Upper lobe of left lung (tissue), 4 donors: ENCODE data around the gene GLIS1.

Experiments used
- EP300 ChIP-seq, 4 donors: sonication (generic); formaldehyde crosslinking; IDR thresholded peaks; one replicate each; pipeline ENCODE4 v1.5.1; 2017; ENCODE audit warnings: antibody characterized with exemption in 4 of 4, control low read depth in 2 of 4
- POLR2A ChIP-seq, 4 donors: fragments of 450-650 bp; IDR thresholded peaks; one replicate each; pipeline ENCODE4 v1.5.1; 2016 to 2017; ENCODE audit warnings: antibody characterized with exemption in 4 of 4, mild to moderate bottlenecking in 2 of 4
- POLR2AphosphoS5 ChIP-seq, 2 donors: sonication (generic); formaldehyde crosslinking; IDR thresholded peaks; one replicate each; pipeline ENCODE4 v1.5.1; 2017; ENCODE audit warnings: antibody characterized with exemption in 2 of 2
- TF ChIP-seq, protein P1 (sequence below), 6 experiments: fragments of 450-650 bp in 4 of 6; fragments of 200-600 bp in 2 of 6; sonication (generic) in 2 of 6; IDR thresholded peaks; one replicate each; pipeline ENCODE4 v1.5.1; 2016 to 2019; ENCODE audit warnings: antibody characterized with exemption in 6 of 6

DNA sequence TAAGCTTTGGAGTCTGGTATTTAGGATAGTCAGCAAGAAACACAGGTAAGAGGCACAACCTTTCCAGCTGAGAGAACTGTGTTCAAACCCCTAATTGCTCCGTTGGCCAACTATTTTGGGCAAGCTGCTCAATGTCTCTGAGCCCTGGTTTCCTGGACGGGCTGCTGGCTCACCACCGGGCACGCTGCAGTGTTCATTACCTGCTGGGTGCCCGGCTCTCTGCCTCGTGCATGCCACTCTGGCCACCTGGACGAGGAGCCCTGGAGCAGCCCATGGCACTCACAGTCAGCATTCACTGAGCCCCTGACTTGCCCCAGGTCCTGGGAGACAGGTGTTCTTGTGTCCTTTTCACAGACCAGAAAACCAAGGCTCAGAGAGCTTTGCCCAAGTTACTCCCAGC lies 228.7 kb downstream of the GLIS1 start:
- TF ChIP-seq POLR2A (IDR thresholded peaks at IDR 0.05), result no peak
- TF ChIP-seq POLR2AphosphoS5 (IDR thresholded peaks at IDR 0.05), result no peak
- TF ChIP-seq, protein P1, sequence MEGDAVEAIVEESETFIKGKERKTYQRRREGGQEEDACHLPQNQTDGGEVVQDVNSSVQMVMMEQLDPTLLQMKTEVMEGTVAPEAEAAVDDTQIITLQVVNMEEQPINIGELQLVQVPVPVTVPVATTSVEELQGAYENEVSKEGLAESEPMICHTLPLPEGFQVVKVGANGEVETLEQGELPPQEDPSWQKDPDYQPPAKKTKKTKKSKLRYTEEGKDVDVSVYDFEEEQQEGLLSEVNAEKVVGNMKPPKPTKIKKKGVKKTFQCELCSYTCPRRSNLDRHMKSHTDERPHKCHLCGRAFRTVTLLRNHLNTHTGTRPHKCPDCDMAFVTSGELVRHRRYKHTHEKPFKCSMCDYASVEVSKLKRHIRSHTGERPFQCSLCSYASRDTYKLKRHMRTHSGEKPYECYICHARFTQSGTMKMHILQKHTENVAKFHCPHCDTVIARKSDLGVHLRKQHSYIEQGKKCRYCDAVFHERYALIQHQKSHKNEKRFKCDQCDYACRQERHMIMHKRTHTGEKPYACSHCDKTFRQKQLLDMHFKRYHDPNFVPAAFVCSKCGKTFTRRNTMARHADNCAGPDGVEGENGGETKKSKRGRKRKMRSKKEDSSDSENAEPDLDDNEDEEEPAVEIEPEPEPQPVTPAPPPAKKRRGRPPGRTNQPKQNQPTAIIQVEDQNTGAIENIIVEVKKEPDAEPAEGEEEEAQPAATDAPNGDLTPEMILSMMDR (IDR thresholded peaks at IDR 0.05), result no peak
- no peak for TF ChIP-seq EP300 (IDR thresholded peaks at IDR 0.05)
